ENCODE data around the gene IPO5.
A peak's percentile ranks its signal among the peaks of the same experiment; 100 is the strongest.

The IPO5 gene

GRCh38 chr13:97975848-97976609, 22.6 kb downstream of the IPO5 start:
- DNase-seq = peak; percentile 83 to 87 (median 86)
- H3K36me3 ChIP-seq (ENCODE audit: control insufficient read depth, insufficient read depth, low read length) = no peaks in the 10 kb centered on the region

GRCh38 chr13:97976610-97977521, 23.4 kb downstream of the IPO5 start:
- Histone ChIP-seq H3K27ac (ENCODE audit: insufficient read depth, low read length, poor library complexity, severe bottlenecking) (peak overlapping the region; percentile 57), H3K27me3 (replicated peaks; ENCODE audit: control insufficient read depth, insufficient read depth, low read length, poor library complexity, severe bottlenecking) (no peaks in the 10 kb centered on the region), H3K36me3 (ENCODE audit: control insufficient read depth, insufficient read depth, low read length) (no peaks in the 10 kb centered on the region), H3K4me3 (ENCODE audit: insufficient read depth, low read depth, low read length, poor library complexity, severe bottlenecking) (peak overlapping the region; percentile 79), H3K9me3 (ENCODE audit: control insufficient read depth, low read length) (no peaks in the 10 kb centered on the region), H3K4me1 (ENCODE audit: control insufficient read depth, insufficient read depth, low read length, poor library complexity, severe bottlenecking) (peaks cover 7% of the 10 kb centered on the region)
- DNase-seq = peak in 1 of 3 donors; percentile 8

More at GRCh38 chr13:97975848-97976609, 22.6 kb downstream of the IPO5 start:
- Histone ChIP-seq H3K4me1 (ENCODE audit: control insufficient read depth, insufficient read depth, low read length, poor library complexity, severe bottlenecking) (peaks cover 7% of the 10 kb centered on the region), H3K27ac (ENCODE audit: insufficient read depth, low read length, poor library complexity, severe bottlenecking) (peak overlapping the region; percentile 82), H3K9me3 (ENCODE audit: control insufficient read depth, low read length) (no peaks in the 10 kb centered on the region), H3K4me3 (ENCODE audit: insufficient read depth, low read depth, low read length, poor library complexity, severe bottlenecking) (peak overlapping the region; percentile 83), H3K27me3 (replicated peaks; ENCODE audit: control insufficient read depth, insufficient read depth, low read length, poor library complexity, severe bottlenecking) (no peaks in the 10 kb centered on the region)

GRCh38 chr13:97977982-97978381, 24.5 kb downstream of the IPO5 start:
- Histone ChIP-seq H3K4me1 (ENCODE audit: control insufficient read depth, insufficient read depth, low read length, poor library complexity, severe bottlenecking) (peaks cover 7% of the 10 kb centered on the region), H3K27ac (ENCODE audit: insufficient read depth, low read length, poor library complexity, severe bottlenecking) (no peak overlapping the region)

GRCh38 chr13:97978651-97979050, 25.2 kb downstream of the IPO5 start:
- H3K4me3 ChIP-seq (ENCODE audit: insufficient read depth, low read depth, low read length, poor library complexity, severe bottlenecking) = no peak overlapping the region
- H3K27ac ChIP-seq (ENCODE audit: insufficient read depth, low read length, poor library complexity, severe bottlenecking) = no peak overlapping the region
- no peak for DNase-seq

More at GRCh38 chr13:97977982-97978381, 24.5 kb downstream of the IPO5 start:
- Histone ChIP-seq H3K36me3 (ENCODE audit: control insufficient read depth, insufficient read depth, low read length) (no peaks in the 10 kb centered on the region), H3K9me3 (ENCODE audit: control insufficient read depth, low read length) (no peaks in the 10 kb centered on the region), H3K27me3 (replicated peaks; ENCODE audit: control insufficient read depth, insufficient read depth, low read length, poor library complexity, severe bottlenecking) (no peaks in the 10 kb centered on the region), H3K4me3 (ENCODE audit: insufficient read depth, low read depth, low read length, poor library complexity, severe bottlenecking) (no peak overlapping the region)
- DNase-seq = no peak

GRCh38 chr13:97979051-97979450, 25.6 kb downstream of the IPO5 start:
- Histone ChIP-seq H3K4me3 (ENCODE audit: insufficient read depth, low read depth, low read length, poor library complexity, severe bottlenecking) (no peak overlapping the region), H3K36me3 (ENCODE audit: control insufficient read depth, insufficient read depth, low read length) (no peaks in the 10 kb centered on the region), H3K27ac (ENCODE audit: insufficient read depth, low read length, poor library complexity, severe bottlenecking) (no peak overlapping the region), H3K27me3 (replicated peaks; ENCODE audit: control insufficient read depth, insufficient read depth, low read length, poor library complexity, severe bottlenecking) (no peaks in the 10 kb centered on the region), H3K9me3 (ENCODE audit: control insufficient read depth, low read length) (no peaks in the 10 kb centered on the region), H3K4me1 (ENCODE audit: control insufficient read depth, insufficient read depth, low read length, poor library complexity, severe bottlenecking) (peaks cover 7% of the 10 kb centered on the region)
- no peak for DNase-seq

More at GRCh38 chr13:97978651-97979050, 25.2 kb downstream of the IPO5 start:
- Histone ChIP-seq H3K9me3 (ENCODE audit: control insufficient read depth, low read length) (no peaks in the 10 kb centered on the region), H3K36me3 (ENCODE audit: control insufficient read depth, insufficient read depth, low read length) (no peaks in the 10 kb centered on the region), H3K27me3 (replicated peaks; ENCODE audit: control insufficient read depth, insufficient read depth, low read length, poor library complexity, severe bottlenecking) (no peaks in the 10 kb centered on the region), H3K4me1 (ENCODE audit: control insufficient read depth, insufficient read depth, low read length, poor library complexity, severe bottlenecking) (peaks cover 7% of the 10 kb centered on the region)

GRCh38 chr13:97979556-97979955, 26.1 kb downstream of the IPO5 start:
- Histone ChIP-seq H3K27me3 (replicated peaks; ENCODE audit: control insufficient read depth, insufficient read depth, low read length, poor library complexity, severe bottlenecking) (no peaks in the 10 kb centered on the region), H3K4me1 (ENCODE audit: control insufficient read depth, insufficient read depth, low read length, poor library complexity, severe bottlenecking) (peaks cover 7% of the 10 kb centered on the region), H3K4me3 (ENCODE audit: insufficient read depth, low read depth, low read length, poor library complexity, severe bottlenecking) (no peak overlapping the region), H3K27ac (ENCODE audit: insufficient read depth, low read length, poor library complexity, severe bottlenecking) (no peak overlapping the region), H3K36me3 (ENCODE audit: control insufficient read depth, insufficient read depth, low read length) (peaks cover 2% of the 10 kb centered on the region), H3K9me3 (ENCODE audit: control insufficient read depth, low read length) (no peaks in the 10 kb centered on the region)
- no peak for DNase-seq

GRCh38 chr13:97982286-97982685, 28.8 kb downstream of the IPO5 start:
- H3K4me3 ChIP-seq (ENCODE audit: insufficient read depth, low read depth, low read length, poor library complexity, severe bottlenecking) = no peak overlapping the region
- H3K4me1 ChIP-seq (ENCODE audit: control insufficient read depth, insufficient read depth, low read length, poor library complexity, severe bottlenecking) = peaks cover 3% of the 10 kb centered on the region
- H3K27me3 ChIP-seq (replicated peaks; ENCODE audit: control insufficient read depth, insufficient read depth, low read length, poor library complexity, severe bottlenecking) = no peaks in the 10 kb centered on the region
- H3K36me3 ChIP-seq (ENCODE audit: control insufficient read depth, insufficient read depth, low read length) = peaks cover 25% of the 10 kb centered on the region
- DNase-seq = no peak
- no peaks in the 10 kb centered on the region for H3K9me3 ChIP-seq (ENCODE audit: control insufficient read depth, low read length)
- no peak overlapping the region for H3K27ac ChIP-seq (ENCODE audit: insufficient read depth, low read length, poor library complexity, severe bottlenecking)

- H3K36me3 ChIP-seq (ENCODE audit: control insufficient read depth, insufficient read depth, low read length) = peaks cover 65% of the 10 kb centered on the region
- DNase-seq = no peak
- no peak overlapping the region for H3K27ac ChIP-seq (ENCODE audit: insufficient read depth, low read length, poor library complexity, severe bottlenecking)
- H3K4me3 ChIP-seq (ENCODE audit: insufficient read depth, low read depth, low read length, poor library complexity, severe bottlenecking) = no peak overlapping the region
- no peaks in the 10 kb centered on the region for H3K27me3 ChIP-seq (replicated peaks; ENCODE audit: control insufficient read depth, insufficient read depth, low read length, poor library complexity, severe bottlenecking)
- no peaks in the 10 kb centered on the region for H3K9me3 ChIP-seq (ENCODE audit: control insufficient read depth, low read length)
- H3K4me1 ChIP-seq (ENCODE audit: control insufficient read depth, insufficient read depth, low read length, poor library complexity, severe bottlenecking) = no peaks in the 10 kb centered on the region
Observed at GRCh38 chr13:97986835-97987234, 33.4 kb downstream of the IPO5 start.

GRCh38 chr13:97999653-98000052, 46.2 kb downstream of the IPO5 start:
- Histone ChIP-seq H3K36me3 (ENCODE audit: control insufficient read depth, insufficient read depth, low read length) (peaks cover 63% of the 10 kb centered on the region), H3K27ac (ENCODE audit: insufficient read depth, low read length, poor library complexity, severe bottlenecking) (no peak overlapping the region), H3K4me1 (ENCODE audit: control insufficient read depth, insufficient read depth, low read length, poor library complexity, severe bottlenecking) (no peaks in the 10 kb centered on the region), H3K4me3 (ENCODE audit: insufficient read depth, low read depth, low read length, poor library complexity, severe bottlenecking) (no peak overlapping the region), H3K9me3 (ENCODE audit: control insufficient read depth, low read length) (no peaks in the 10 kb centered on the region), H3K27me3 (replicated peaks; ENCODE audit: control insufficient read depth, insufficient read depth, low read length, poor library complexity, severe bottlenecking) (no peaks in the 10 kb centered on the region)
- DNase-seq = no peak

- Histone ChIP-seq H3K9me3 (ENCODE audit: control insufficient read depth, low read length) (no peaks in the 10 kb centered on the region), H3K4me1 (ENCODE audit: control insufficient read depth, insufficient read depth, low read length, poor library complexity, severe bottlenecking) (no peaks in the 10 kb centered on the region), H3K36me3 (ENCODE audit: control insufficient read depth, insufficient read depth, low read length) (peaks cover 81% of the 10 kb centered on the region), H3K27ac (ENCODE audit: insufficient read depth, low read length, poor library complexity, severe bottlenecking) (no peak overlapping the region), H3K4me3 (ENCODE audit: insufficient read depth, low read depth, low read length, poor library complexity, severe bottlenecking) (no peak overlapping the region), H3K27me3 (replicated peaks; ENCODE audit: control insufficient read depth, insufficient read depth, low read length, poor library complexity, severe bottlenecking) (no peaks in the 10 kb centered on the region)
- DNase-seq = no peak
Observed at GRCh38 chr13:98004107-98004506, 50.6 kb downstream of the IPO5 start.
